HG02970 (cell line): Measurements from ENCODE around the gene PLD1.
"Not testable (repeated sequence)": the region's sequence is repeated elsewhere in the genome, so short reads cannot be mapped to it uniquely, and the experiment has no call there.

ENCODE experiments used
- ATAC-seq: cut with Tn5 transposase; IDR thresholded peaks from one replicate; pipeline ENCODE4 v1.9.1; 2021; ENCODE audit warnings: mild to moderate bottlenecking, moderate library complexity, moderate number of reproducible peaks; ENCODE audit not compliant: unreplicated experiment, low FRiP score

PLD1 gene

DNA sequence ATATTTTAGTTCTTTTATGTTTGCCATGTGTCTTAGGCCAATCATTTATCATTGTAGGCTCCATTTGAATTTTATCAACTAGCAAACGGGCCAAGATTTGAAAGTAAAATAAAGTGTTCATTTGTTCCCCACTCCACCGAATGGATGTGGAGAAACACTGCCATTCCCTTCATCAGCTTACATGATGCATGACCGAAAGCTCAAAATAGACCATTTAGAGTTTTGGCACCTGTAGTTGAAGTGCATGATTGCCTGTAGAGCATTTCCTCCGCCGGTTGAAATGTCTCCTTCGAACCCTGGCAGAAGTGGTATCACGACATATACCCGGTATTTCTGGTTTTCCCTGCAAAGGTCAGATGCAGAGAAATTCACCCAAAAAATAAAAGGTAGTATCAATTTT is 165.6 kb downstream of the PLD1 start:
- no peak for ATAC-seq

DNA sequence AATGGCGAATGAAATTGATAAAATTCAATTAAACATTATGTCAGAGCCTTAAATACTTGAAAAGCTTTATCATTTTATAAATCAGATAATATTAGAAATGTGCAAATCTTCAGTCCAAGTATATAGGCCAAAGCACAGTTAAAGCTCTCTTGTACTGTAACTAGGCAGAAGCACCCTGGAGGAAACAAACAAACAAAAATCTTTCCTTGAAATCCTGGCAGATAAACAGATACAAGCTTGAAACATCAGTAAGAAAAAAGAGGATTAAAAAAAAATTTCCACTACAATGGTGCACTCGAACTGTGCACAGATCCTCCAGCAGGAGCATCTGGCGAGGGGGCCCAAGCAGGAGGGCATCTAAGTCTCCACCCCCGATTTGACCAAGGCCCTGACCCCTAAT is 166.6 kb downstream of the PLD1 start:
- ATAC-seq: no peak

DNA sequence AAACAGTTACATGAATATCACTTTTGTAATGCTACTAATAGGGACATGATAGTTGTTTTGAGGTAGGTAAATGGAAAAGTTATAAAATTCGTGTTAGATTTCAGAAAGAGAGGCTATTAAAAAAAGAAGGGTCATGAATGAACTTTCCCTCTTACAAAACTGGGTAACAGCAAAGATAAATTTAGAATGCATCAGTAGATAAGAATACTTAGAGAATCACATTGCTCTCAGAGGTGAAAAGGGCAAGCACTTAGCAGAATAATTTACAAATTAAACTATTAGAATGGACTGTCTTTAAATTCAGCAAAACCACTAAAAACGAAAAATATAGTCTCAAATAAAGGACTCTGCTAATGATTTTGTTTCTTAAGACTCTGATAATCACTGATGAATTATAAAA is 167.2 kb downstream of the PLD1 start:
- no peak for ATAC-seq

DNA sequence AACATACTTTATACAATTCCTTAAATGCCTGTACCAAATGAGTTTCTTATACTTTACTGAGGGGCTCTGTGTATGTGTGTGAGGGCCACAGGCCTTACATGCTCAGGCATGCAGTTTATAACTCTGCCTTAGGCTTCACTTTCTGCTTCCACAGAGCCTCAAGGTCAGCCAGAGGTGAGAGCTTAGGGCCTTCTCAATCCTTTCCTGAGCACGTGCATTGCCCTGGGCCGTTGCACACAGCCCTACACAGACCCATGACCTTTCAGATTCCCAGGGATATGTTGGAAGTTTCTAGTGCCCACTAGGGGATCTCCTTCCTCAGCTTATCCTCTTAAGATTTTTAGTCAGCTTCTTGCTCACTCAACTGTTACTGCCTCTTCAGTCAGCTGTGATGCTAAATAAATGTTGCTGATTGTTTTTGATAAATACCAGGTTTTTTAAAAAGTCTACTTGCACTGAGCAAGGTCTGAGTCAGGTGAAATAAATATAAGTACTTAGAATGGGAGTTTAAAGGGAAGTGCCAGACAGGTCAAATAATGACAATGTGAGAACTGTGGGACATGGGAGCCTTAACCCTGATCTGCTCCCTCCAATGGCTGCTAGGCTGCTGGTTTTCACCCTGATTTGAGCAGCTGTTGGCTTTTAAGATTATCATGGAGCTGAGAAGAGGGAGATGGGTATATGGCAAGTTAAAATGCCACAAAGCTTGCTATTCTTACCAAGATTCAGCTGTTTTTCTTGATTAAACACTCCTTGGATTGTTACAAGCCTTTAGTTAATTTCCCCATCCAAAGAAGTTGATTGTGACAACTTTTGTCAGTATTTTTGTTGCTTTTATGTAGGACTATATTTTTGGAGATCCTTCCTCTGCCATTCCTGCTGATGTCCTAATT is 169.5 kb downstream of the PLD1 start:
- no peak for ATAC-seq

DNA sequence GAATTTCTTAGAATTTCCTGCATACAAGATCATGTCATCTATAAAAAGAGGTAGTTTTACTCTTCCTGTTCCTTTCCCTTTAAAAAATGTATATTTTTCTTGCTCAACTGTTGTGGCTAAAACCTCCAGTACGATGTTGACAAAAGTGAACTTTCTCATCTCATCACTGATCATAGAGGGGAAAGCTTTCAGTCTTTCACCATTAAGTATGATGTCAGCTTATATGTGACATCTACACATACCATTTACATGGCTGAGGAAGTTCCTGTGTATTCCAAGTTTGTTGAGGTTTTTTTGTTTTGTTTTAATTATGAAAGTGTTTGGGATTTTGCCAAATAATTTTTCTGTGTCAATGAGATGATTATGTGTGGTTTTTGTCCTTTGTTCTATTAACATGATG is 173.6 kb downstream of the PLD1 start:
- ATAC-seq: no peak

DNA sequence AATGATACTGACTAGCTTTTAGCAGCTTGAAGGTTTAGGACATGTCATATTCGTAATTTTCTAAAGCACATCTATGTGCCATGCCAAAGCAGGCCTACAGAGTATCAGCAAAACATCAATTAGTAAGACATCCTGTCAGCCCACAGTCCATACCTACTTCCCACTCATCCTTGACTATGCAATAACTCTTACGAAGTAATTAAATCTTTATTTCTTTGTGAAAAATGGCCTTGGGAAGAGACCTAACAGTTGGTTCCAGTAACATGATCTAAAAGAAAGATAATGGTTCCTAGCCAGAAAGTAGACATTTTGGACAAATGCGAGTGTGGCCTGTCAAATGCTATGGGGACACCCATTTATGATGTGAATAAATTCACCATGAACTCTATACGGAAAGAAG is 177.5 kb downstream of the PLD1 start:
- no peak for ATAC-seq

DNA sequence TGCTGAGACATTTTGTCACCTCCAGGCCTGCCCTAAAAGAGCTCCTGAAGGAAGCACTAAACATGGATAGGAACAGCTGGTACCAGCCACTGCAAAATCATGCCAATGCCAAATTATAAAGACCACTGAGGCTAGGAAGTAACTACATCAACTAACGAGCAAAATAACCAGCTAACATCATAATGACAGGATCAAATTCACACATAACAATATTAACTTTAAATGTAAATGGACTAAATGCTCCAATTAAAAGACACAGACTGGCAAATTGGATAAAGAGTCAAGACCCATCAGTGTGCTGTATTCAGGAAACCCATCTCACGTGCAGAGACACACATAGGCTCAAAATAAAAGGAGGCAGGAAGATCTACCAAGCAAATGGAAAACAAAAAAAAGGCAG is 183.5 kb downstream of the PLD1 start:
- ATAC-seq: not testable (repeated sequence)

DNA sequence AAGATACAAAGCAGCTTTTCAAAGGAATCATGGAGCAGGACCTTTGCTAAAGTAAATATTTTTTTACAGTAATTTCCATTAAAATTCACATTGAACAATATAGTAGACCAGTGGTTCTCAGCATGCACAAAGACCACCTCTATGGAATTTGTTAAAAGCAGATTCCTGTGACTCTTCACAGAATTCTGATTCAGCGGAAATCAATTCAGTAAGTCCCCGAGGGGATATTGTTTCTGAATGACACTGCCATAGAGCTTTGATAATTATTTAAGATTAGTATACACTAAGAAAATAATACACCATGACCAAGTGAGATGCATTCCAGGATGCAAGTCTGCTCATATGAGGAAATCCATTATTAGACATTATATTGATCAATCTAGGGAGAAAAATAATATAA is 188.2 kb downstream of the PLD1 start:
- ATAC-seq: no peak

DNA sequence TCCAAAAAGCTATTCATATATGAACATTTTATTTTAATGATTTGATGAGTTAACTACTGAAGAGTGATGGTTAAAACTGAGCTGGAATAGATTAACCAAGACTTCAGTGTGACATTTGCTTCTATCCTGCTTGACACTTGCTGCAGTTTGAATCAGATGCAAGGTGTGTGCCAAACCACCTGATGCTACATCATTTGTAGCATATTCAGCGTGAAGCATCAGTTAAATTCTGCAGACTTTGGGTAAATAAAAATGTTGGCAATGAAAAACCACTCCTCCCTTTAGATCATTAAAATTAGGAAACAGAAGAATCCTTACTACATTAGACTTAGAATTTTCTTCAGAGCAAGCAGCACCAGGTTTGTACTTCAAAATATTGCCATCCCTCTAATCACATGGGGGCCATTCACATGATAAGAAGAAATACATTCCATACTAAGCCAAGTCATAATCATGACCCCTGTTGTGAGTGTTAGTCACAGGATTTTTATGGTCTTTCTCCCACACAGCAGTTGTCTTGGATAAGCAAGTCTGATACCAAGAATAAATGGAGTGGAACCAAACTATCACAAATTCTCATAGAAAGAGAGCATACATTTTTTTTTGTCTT is 189.4 kb downstream of the PLD1 start:
- no peak for ATAC-seq

DNA sequence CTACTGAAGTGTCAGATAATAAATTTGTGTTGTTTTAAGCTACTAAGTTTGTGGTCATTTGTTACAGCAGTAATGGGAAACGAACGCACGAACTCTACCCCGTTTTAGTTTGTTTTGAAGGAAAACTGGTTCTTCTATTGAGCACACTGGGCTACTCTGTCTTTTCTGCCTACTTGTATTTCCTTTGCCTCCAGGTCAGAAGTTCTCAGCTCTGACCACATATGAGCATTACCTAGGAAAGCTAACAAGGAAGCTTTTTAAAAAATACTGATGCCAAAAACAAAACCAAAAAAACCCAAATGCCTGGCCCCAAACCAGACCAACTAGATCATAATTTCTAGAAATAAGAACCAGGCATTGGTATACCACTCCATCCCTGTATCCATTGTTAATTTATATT is 193.5 kb downstream of the PLD1 start:
- no peak for ATAC-seq

DNA sequence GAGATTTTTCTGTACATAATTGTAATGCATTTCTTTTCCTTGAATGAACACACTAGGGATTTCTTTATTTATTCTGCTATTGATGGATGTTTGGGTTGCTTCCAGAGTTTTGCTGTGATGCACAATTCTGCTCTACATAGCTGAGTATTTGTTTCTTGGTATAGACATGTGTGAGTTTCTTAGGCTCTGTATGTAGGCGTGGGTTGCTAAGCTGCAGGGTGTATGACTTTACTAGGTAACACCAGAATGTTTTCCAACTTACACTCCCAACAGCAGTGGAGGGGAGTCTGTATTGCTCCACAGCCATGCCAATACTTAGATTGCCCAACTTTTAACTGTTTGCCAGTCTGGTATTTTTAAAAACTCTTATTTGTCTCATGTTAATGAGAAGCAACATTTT is 194.6 kb downstream of the PLD1 start:
- no peak for ATAC-seq

DNA sequence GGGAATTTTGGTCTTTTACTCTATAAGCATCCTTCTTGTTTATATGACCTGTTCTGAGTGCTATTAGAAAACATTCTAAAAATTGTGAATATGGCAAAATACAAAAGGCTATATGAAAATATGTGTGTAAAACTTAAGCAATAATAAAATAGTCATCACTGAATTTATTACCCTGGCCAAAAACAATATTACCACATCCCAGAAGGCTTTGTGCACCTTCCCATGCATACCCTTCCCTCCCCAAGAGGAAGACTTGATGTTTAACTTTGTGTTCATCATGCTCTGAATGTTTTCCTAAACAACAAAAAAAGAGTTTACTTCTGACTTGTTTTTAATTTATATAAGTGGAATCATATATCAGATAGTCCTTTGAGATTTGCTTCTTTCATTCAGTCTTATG is 195.0 kb downstream of the PLD1 start:
- ATAC-seq: no peak

DNA sequence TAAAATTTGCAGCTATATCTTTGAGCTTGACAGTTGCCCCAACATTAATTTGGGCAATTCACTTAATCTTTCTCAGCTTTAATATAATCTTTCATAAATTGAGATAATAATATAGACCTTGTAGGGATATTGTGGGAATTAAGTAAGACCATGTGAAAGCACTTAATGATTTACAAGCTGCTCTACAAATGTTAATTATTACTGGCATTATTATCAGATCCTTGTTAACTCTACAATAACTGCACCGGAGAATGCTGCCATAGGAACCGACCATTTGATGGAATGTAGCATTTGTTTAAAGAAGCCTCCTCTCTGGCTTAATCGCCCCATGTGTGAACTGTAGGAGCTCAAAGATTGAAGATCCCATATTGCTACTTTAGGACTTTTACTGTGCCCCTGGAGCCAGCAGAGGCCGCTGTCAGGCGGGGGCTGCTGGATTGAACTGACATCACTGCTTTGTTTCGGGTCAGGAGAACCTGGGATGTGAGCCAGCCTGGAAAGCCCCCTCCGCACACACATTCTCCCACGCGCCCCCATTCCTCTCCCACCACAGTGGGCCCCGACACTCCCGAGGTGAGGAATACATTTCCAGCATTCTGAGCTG is 195.9 kb downstream of the PLD1 start:
- no peak for ATAC-seq

DNA sequence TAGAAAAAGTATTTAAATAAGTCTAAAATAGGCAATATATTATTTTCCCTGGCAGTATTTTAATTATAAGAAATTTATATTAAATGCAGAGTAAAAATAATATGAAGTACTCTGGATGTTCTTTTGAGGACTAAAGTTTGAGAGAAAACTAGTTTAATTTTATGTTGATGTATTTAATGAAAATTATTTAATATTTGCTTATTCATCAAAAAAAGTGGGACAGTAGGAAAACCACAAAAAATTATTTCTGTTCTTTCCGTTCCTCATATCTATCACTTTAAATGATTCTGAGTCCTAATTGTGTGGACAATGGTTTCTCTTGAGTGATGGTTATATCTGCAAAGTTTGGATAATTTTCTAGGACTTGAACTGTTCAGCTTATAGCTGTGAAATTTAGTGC is 202.8 kb downstream of the PLD1 start:
- ATAC-seq: no peak

DNA sequence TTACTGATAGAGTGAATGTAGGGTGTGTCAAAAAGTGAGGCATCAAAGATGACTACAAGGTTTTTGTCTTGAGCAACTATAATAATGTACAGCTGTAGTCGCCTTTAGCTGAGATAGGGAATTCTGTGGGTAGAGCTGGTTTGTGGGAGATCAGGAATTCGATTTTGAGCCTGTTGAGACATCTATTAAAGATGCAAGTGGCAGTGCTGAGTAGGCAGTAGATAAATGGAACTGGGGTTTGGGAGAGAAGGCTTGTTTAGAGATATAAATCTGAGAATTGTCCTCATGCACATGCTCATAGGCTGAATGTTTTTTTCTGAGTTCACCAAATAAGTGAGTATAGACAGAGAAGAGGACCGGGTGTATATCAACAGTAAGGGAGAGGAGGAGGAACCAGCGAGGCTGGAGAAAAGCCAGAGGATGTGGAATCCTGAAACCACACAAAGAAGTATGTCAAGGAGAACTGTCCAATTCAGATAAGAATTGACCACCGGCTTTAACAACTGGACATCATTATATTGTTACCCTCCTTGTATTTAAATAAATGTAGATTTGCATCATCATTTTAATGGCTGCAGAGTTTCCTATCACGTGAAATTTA is 204.0 kb downstream of the PLD1 start:
- no peak for ATAC-seq

DNA sequence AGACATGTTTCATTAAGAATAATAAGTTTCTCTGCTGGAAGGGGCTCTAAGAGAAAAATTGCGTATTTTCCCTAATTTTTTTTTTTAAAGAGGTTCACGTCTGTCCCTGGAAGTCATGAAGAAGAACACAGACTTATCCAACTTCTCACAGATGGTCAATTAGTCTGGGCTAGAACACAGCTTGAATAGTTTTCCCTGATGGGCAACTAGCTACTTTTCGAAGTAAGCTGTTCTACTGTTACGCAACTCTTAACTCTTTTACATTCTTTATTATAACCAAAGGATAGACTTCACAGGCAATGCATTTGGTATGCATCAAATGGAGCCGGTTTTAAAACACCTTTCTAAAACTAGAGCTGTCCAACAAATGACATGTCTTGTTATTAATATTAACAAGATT is 205.9 kb downstream of the PLD1 start:
- ATAC-seq: no peak

DNA sequence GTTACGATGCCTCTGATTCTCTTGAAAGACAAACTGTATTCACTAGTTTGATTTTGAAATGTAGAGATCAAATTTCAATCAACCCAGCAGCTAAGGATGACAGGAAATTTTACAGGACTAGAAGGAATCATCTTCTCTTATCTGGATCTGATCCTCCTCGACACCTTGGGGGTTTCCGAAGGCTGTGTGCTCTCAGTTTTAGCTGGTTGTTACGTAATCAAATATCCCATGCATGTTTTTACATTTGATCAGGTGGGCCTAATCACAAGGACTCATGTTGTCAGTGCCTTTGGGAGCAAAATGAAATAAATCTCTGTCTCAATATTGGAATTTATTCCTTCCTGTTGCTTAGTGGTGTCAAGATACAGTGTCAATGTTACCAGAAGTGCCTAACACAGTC is 208.2 kb downstream of the PLD1 start:
- no peak for ATAC-seq

DNA sequence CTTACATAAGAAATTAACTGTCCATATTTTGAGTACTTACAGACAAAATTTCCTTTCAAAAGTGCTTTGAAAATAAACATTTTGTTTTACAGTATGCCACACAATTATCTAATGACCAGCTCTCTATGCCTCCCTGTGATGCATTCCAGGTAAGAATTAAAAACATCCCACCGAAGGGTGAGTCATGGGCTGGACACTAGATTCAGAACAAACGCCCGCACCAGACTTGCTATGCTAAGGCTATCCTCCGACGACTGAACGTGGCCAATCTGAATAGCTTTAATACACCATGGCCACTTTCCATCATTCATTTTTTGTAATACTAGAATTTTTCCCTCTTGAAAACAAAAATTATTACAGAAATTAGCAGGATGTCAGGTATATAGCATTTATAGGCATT is 210.3 kb downstream of the PLD1 start:
- ATAC-seq: no peak

DNA sequence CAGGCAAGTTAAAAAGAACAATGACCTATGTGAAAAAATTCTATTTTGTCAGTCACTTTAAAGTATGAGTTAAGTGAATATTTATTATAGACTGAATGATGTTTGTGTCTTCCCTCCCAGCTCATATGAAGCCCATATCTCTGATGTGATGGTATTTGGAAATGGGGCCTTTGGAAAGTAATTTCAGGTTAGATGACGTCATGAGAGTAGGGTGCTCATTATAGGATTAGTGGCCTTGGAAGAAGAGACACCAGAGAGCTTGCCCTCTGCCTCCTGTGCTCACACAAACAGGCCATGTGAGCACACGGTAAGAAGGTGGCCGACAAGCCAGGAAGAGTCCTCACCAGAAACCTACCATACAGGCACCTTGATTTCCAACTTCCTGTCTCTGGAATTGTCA is 211.3 kb downstream of the PLD1 start:
- ATAC-seq: no peak

DNA sequence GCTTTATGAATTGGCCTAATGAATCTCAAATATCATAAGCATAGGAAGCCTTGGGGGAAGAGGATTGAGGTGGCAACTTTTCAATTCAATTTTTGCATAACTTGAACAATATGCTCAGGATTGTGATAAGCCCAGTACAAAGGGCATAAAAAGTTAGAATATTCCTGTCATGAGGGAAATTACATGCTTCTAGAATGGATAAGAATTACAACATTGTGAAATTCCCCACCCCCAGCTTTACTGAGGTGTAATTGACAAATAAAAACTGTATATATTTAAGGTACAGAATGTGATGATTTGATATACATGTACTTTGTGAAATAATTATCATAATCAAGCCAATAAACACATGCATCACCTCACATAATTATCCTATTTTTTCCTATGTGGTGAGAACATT is 217.5 kb downstream of the PLD1 start:
- no peak for ATAC-seq

DNA sequence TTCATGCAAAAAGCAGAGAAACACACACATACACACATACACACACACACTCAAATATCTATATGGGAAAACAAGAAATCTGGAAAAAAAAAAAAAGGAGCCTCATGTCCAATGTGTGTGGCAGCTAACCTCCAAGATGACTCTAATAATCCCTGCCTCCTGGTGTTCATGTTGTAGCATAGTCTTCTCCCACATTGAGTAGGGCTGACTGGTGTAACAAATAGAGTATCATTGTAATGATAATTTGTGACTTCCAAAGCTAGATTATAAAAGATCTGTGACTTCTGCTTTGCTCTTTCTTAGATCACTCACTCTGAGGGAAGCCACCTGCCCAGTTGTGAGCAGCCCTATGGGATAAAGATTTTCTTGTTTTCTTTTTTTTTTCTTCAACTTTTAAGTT is 219.2 kb downstream of the PLD1 start:
- no peak for ATAC-seq
